ENCODE data around the gene TCL1B.

- TF ChIP-seq CTCF (IDR thresholded peaks at IDR 0.05; ENCODE audit: insufficient read depth, low read length, poor library complexity, severe bottlenecking) (no peak), EZH2phosphoT487 (conservative IDR thresholded peaks at IDR 0.05; ENCODE audit: low read length) (no peak)
Observed at GRCh38 chr14:95662376-95663186, 23.6 kb upstream of the TCL1B start.
